Measurements from ENCODE around the gene PDCL3.

The PDCL3 gene

GRCh38 chr2:100562613-100563406 lies at the start of gene PDCL3:
Gene PDCL3, plus strand, starts transcription at chr2:100562993. Its CDS starts 75 bp downstream, at chr2:100563068.
- peak; percentile 99 for DNase-seq (ENCODE audit: low spot score)

- DNase-seq (ENCODE audit: low spot score), result no peak
These were observed 49.1 kb upstream of the PDCL3 start for GRCh38 chr2:100513650-100514049.

- DNase-seq (ENCODE audit: low spot score), result no peak
These were observed 45.2 kb upstream of the PDCL3 start for GRCh38 chr2:100517556-100517955.

GRCh38 chr2:100518801-100519200 lies 44.0 kb upstream of the PDCL3 start:
- peak; percentile 51 for DNase-seq (ENCODE audit: low spot score)

- DNase-seq (ENCODE audit: low spot score), result peak; percentile 6
These were observed 42.6 kb upstream of the PDCL3 start for GRCh38 chr2:100520224-100520623.

GRCh38 chr2:100522430-100522829 lies 40.4 kb upstream of the PDCL3 start:
- DNase-seq (ENCODE audit: low spot score), result no peak

GRCh38 chr2:100524331-100524730 lies 38.5 kb upstream of the PDCL3 start:
- no peak for DNase-seq (ENCODE audit: low spot score)

- no peak for DNase-seq (ENCODE audit: low spot score)
These were observed 35.9 kb upstream of the PDCL3 start for GRCh38 chr2:100526868-100527267.

- no peak for DNase-seq (ENCODE audit: low spot score)
These were observed 35.3 kb upstream of the PDCL3 start for GRCh38 chr2:100527440-100528015.

- DNase-seq (ENCODE audit: low spot score), result no peak
These were observed 33.6 kb upstream of the PDCL3 start for GRCh38 chr2:100529176-100529575.

GRCh38 chr2:100529900-100530299 lies 32.9 kb upstream of the PDCL3 start:
- DNase-seq (ENCODE audit: low spot score), result no peak

- no peak for DNase-seq (ENCODE audit: low spot score)
These were observed 26.9 kb upstream of the PDCL3 start for GRCh38 chr2:100535855-100536254.

GRCh38 chr2:100537918-100538317 lies 24.9 kb upstream of the PDCL3 start:
- DNase-seq (ENCODE audit: low spot score), result no peak

- no peak for DNase-seq (ENCODE audit: low spot score)
These were observed 23.6 kb upstream of the PDCL3 start for GRCh38 chr2:100539221-100539620.

GRCh38 chr2:100541404-100541803 lies 21.4 kb upstream of the PDCL3 start:
- no peak for DNase-seq (ENCODE audit: low spot score)

- DNase-seq (ENCODE audit: low spot score), result no peak
These were observed 20.4 kb upstream of the PDCL3 start for GRCh38 chr2:100542418-100542817.

- DNase-seq (ENCODE audit: low spot score), result no peak
These were observed 17.7 kb upstream of the PDCL3 start for GRCh38 chr2:100544911-100545596.

- no peak for DNase-seq (ENCODE audit: low spot score)
These were observed 16.3 kb upstream of the PDCL3 start for GRCh38 chr2:100546469-100546868.

- no peak for DNase-seq (ENCODE audit: low spot score)
These were observed 14.0 kb upstream of the PDCL3 start for GRCh38 chr2:100548771-100549170.

GRCh38 chr2:100551303-100551702 lies 11.5 kb upstream of the PDCL3 start:
- no peak for DNase-seq (ENCODE audit: low spot score)

GRCh38 chr2:100554798-100555407 lies 7.9 kb upstream of the PDCL3 start:
- DNase-seq (ENCODE audit: low spot score), result no peak

GRCh38 chr2:100556746-100557145 lies 6.0 kb upstream of the PDCL3 start:
- no peak for DNase-seq (ENCODE audit: low spot score)

Data from kidney tubule cell (primary cell).